ENCODE results near the gene KSR2.

Gene KSR2

GRCh38 chr12:117710121-117710520 lies 258.7 kb downstream of the KSR2 start:
- no peak overlapping the region for H2AFZ ChIP-seq (ENCODE audit: low read depth, low read length)
- H3K4me1 ChIP-seq (ENCODE audit: low read length): no peaks in the 10 kb centered on the region
- H3K4me3 ChIP-seq (ENCODE audit: low read length): no peak overlapping the region
- no peaks in the 10 kb centered on the region for H3K79me2 ChIP-seq (ENCODE audit: low read length)
- H3K36me3 ChIP-seq (replicated peaks; ENCODE audit: low read depth, low read length): no peaks in the 10 kb centered on the region
- H3K9me3 ChIP-seq (ENCODE audit: insufficient read depth, low read length): no peaks in the 10 kb centered on the region
- H3K4me2 ChIP-seq (ENCODE audit: low read length): no peak overlapping the region
- peaks cover 3% of the 10 kb centered on the region; the same call in 1 of the 2 replicates for H3K27me3 ChIP-seq (ENCODE audit: low read depth, low read length)
- no peaks in the 10 kb centered on the region for H4K20me1 ChIP-seq (ENCODE audit: insufficient read depth, low read length)
- TF ChIP-seq EZH2phosphoT487 (IDR thresholded peaks at IDR 0.05; ENCODE audit: low read depth): no peak
- TF ChIP-seq CTCF (IDR thresholded peaks at IDR 0.05; ENCODE audit: low read depth, low read length): no peak
- no peak overlapping the region for H3K27ac ChIP-seq (ENCODE audit: low read length)
- no peak overlapping the region for H3K9ac ChIP-seq (ENCODE audit: low read length)

DNA sequence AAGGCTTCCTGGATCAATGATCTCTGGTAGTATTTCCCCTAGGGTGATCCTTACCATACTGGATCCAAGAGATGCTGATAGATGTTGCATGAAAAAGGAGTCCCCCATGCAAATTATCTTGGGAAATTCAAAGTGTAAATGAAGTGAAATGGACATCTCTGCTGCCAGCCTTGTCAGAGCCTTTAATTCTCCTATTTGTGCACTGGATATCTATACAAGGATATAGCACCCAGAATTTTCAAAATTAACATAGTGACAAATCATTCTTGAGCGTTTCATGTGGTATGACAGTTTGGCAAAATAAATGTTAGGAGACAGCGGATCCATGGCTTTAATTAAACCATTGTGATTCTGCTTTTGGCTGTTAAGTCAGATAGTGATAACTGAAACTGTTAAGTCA lies 260.9 kb downstream of the KSR2 start:
- no peak overlapping the region for H3K4me2 ChIP-seq (ENCODE audit: low read length)
- TF ChIP-seq CTCF (IDR thresholded peaks at IDR 0.05; ENCODE audit: low read depth, low read length) (no peak), EZH2phosphoT487 (IDR thresholded peaks at IDR 0.05; ENCODE audit: low read depth) (no peak)
- no peaks in the 10 kb centered on the region for H3K27me3 ChIP-seq (ENCODE audit: low read depth, low read length)

GRCh38 chr12:117703584-117703983 lies 265.2 kb downstream of the KSR2 start:
- Histone ChIP-seq H3K9me3 (ENCODE audit: insufficient read depth, low read length) (no peaks in the 10 kb centered on the region), H4K20me1 (ENCODE audit: insufficient read depth, low read length) (no peaks in the 10 kb centered on the region), H3K9ac (ENCODE audit: low read length) (no peak overlapping the region), H3K36me3 (replicated peaks; ENCODE audit: low read depth, low read length) (no peaks in the 10 kb centered on the region), H2AFZ (ENCODE audit: low read depth, low read length) (no peak overlapping the region), H3K4me1 (ENCODE audit: low read length) (no peaks in the 10 kb centered on the region), H3K4me2 (ENCODE audit: low read length) (no peak overlapping the region), H3K27ac (ENCODE audit: low read length) (no peak overlapping the region), H3K27me3 (ENCODE audit: low read depth, low read length) (no peaks in the 10 kb centered on the region), H3K79me2 (ENCODE audit: low read length) (no peaks in the 10 kb centered on the region), H3K4me3 (ENCODE audit: low read length) (no peak overlapping the region)
- TF ChIP-seq CTCF (IDR thresholded peaks at IDR 0.05; ENCODE audit: low read depth, low read length): no peak
- no peak for TF ChIP-seq EZH2phosphoT487 (IDR thresholded peaks at IDR 0.05; ENCODE audit: low read depth)

More for the DNA sequence above, 260.9 kb downstream of the KSR2 start:
- no peak overlapping the region for H3K9ac ChIP-seq (ENCODE audit: low read length)
- H4K20me1 ChIP-seq (ENCODE audit: insufficient read depth, low read length): no peaks in the 10 kb centered on the region
- no peak overlapping the region for H2AFZ ChIP-seq (ENCODE audit: low read depth, low read length)
- no peak overlapping the region for H3K4me3 ChIP-seq (ENCODE audit: low read length)
- H3K27ac ChIP-seq (ENCODE audit: low read length): no peak overlapping the region
- no peaks in the 10 kb centered on the region for H3K36me3 ChIP-seq (replicated peaks; ENCODE audit: low read depth, low read length)
- no peaks in the 10 kb centered on the region for H3K4me1 ChIP-seq (ENCODE audit: low read length)
- no peaks in the 10 kb centered on the region for H3K9me3 ChIP-seq (ENCODE audit: insufficient read depth, low read length)
- no peaks in the 10 kb centered on the region for H3K79me2 ChIP-seq (ENCODE audit: low read length)

DNA sequence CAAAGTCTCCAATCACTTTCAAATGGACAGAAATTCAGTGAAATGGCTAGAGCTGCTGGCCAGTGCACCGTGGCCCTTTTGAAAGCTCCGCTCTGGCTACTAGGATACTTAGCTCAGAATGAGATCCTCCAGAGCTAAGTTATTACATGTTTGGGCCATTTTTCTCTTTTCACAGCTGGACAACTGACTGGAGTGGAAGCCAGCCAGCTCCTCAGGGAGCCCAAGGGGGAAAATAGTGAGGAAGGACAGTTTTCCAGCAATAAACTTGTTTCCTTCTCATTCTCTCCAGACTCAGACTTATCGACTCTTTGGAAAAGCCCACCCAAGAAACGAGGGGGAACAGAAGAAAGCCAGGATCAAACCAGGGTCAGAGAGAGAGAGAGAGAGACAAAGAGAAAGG lies 266.0 kb downstream of the KSR2 start:
- Histone ChIP-seq H3K79me2 (ENCODE audit: low read length) (no peaks in the 10 kb centered on the region), H2AFZ (ENCODE audit: low read depth, low read length) (no peak overlapping the region), H3K9ac (ENCODE audit: low read length) (no peak overlapping the region), H3K36me3 (replicated peaks; ENCODE audit: low read depth, low read length) (no peaks in the 10 kb centered on the region), H3K4me1 (ENCODE audit: low read length) (no peaks in the 10 kb centered on the region), H3K4me3 (ENCODE audit: low read length) (no peak overlapping the region), H4K20me1 (ENCODE audit: insufficient read depth, low read length) (no peaks in the 10 kb centered on the region), H3K27me3 (ENCODE audit: low read depth, low read length) (no peaks in the 10 kb centered on the region), H3K4me2 (ENCODE audit: low read length) (no peak overlapping the region), H3K27ac (ENCODE audit: low read length) (no peak overlapping the region), H3K9me3 (ENCODE audit: insufficient read depth, low read length) (no peaks in the 10 kb centered on the region)
- no peak for TF ChIP-seq EZH2phosphoT487 (IDR thresholded peaks at IDR 0.05; ENCODE audit: low read depth)
- TF ChIP-seq CTCF (IDR thresholded peaks at IDR 0.05; ENCODE audit: low read depth, low read length): no peak

Measured in OCI-LY3 (cell line).